ENCODE data around the gene PDPN. TPM values are rescaled to one million over a fixed set of nuclear protein-coding genes. Genes with fewer than 3 reads are reported as not detected.

PDPN gene
- total and polyA plus RNA-seq, 2 experiments from 2014 or later, result 67.3 to 82.8 TPM

- H3K4me3 ChIP-seq, result peak overlapping the region; percentile 96
- H3K4me2 ChIP-seq, result peak overlapping the region; percentile 96
- H3F3A ChIP-seq (replicated peaks; ENCODE audit: low read depth), result peaks cover 7% of the 10 kb centered on the region; the same call in 1 of the 2 replicates
- Mint-ChIP-seq H3K9me3 (no peaks in the 10 kb centered on the region), H3K27me3 (ENCODE audit: insufficient read depth, low read depth, poor library complexity) (peaks cover 12% of the 10 kb centered on the region), H3K27ac (no peak overlapping the region; the same call in 1 of the 2 replicates), H3K4me1 (peaks cover 53% of the 10 kb centered on the region), H3K4me3 (peak overlapping the region; percentile 96), H3K36me3 (ENCODE audit: low read depth) (peaks cover 9% of the 10 kb centered on the region; the same call in 2 of the 3 replicates)
- H4K20me1 ChIP-seq (replicated peaks; ENCODE audit: insufficient read depth), result peaks cover 2% of the 10 kb centered on the region; the same call in 1 of the 2 replicates
- H3K9me2 ChIP-seq (ENCODE audit: insufficient read depth), result 0 out of 2 replicates have a peak, but pooled peaks cover 5% of the 10 kb centered on the region
- 0 out of 2 replicates have a peak, but pooled peaks have one; percentile 13 for TF ChIP-seq POLR2AphosphoS5 (IDR thresholded peaks at IDR 0.05; ENCODE audit: low read depth)
- TF ChIP-seq, protein P1, sequence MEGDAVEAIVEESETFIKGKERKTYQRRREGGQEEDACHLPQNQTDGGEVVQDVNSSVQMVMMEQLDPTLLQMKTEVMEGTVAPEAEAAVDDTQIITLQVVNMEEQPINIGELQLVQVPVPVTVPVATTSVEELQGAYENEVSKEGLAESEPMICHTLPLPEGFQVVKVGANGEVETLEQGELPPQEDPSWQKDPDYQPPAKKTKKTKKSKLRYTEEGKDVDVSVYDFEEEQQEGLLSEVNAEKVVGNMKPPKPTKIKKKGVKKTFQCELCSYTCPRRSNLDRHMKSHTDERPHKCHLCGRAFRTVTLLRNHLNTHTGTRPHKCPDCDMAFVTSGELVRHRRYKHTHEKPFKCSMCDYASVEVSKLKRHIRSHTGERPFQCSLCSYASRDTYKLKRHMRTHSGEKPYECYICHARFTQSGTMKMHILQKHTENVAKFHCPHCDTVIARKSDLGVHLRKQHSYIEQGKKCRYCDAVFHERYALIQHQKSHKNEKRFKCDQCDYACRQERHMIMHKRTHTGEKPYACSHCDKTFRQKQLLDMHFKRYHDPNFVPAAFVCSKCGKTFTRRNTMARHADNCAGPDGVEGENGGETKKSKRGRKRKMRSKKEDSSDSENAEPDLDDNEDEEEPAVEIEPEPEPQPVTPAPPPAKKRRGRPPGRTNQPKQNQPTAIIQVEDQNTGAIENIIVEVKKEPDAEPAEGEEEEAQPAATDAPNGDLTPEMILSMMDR (conservative IDR thresholded peaks at IDR 0.05; ENCODE audit: low read depth in 2 of 2), result no peak
- H3K27me3 ChIP-seq (ENCODE audit: insufficient read depth), result peaks cover 5% of the 10 kb centered on the region; the same call in 1 of the 2 replicates
- DNase-seq (ENCODE audit: low spot score) (peak; percentile 72), ATAC-seq (peak; percentile 48)
- no peak overlapping the region; the same call in none of the 2 replicates for H3K27ac ChIP-seq (ENCODE audit: low read depth)
- H3K36me3 ChIP-seq (ENCODE audit: insufficient read depth), result no peaks in the 10 kb centered on the region
- H2AFZ ChIP-seq, result peak overlapping the region; percentile 19; the same call in 1 of the 2 replicates
- peaks cover 55% of the 10 kb centered on the region for H3K4me1 ChIP-seq (ENCODE audit: insufficient read depth)
- peaks cover 50% of the 10 kb centered on the region for H3K79me2 ChIP-seq (replicated peaks; ENCODE audit: insufficient read depth)
Measured at GRCh38 chr1:13583966-13584791, 547 bp downstream of the PDPN start.

- H2AFZ ChIP-seq, result 0 out of 2 replicates have a peak overlapping the region, but pooled peaks have one; percentile 19
- peaks cover 8% of the 10 kb centered on the region; the same call in 1 of the 2 replicates for H4K20me1 ChIP-seq (replicated peaks; ENCODE audit: insufficient read depth)
- Mint-ChIP-seq H3K27me3 (ENCODE audit: insufficient read depth, low read depth, poor library complexity) (peaks cover 12% of the 10 kb centered on the region), H3K36me3 (ENCODE audit: low read depth) (peaks cover 15% of the 10 kb centered on the region; the same call in 2 of the 3 replicates), H3K4me1 (peaks cover 58% of the 10 kb centered on the region), H3K9me3 (no peaks in the 10 kb centered on the region), H3K27ac (peak overlapping the region; percentile 55; the same call in 1 of the 2 replicates), H3K4me3 (peak overlapping the region; percentile 96)
- H3K27ac ChIP-seq (ENCODE audit: low read depth), result peak overlapping the region; percentile 81
- H3K27me3 ChIP-seq (ENCODE audit: insufficient read depth), result peaks cover 5% of the 10 kb centered on the region; the same call in 1 of the 2 replicates
- no peak for DNase-seq (ENCODE audit: low spot score)
- H3K9me2 ChIP-seq (ENCODE audit: insufficient read depth), result 0 out of 2 replicates have a peak, but pooled peaks cover 5% of the 10 kb centered on the region
- H3F3A ChIP-seq (replicated peaks; ENCODE audit: low read depth), result peaks cover 7% of the 10 kb centered on the region; the same call in 1 of the 2 replicates
- H3K4me1 ChIP-seq (ENCODE audit: insufficient read depth), result peaks cover 59% of the 10 kb centered on the region
- no peak; the same call in 2 of the 3 replicates for ATAC-seq
- no peaks in the 10 kb centered on the region for H3K36me3 ChIP-seq (ENCODE audit: insufficient read depth)
- peak overlapping the region; percentile 96 for H3K4me3 ChIP-seq
- peak overlapping the region; percentile 96 for H3K4me2 ChIP-seq
- peaks cover 59% of the 10 kb centered on the region for H3K79me2 ChIP-seq (replicated peaks; ENCODE audit: insufficient read depth)
- TF ChIP-seq, protein P2, sequence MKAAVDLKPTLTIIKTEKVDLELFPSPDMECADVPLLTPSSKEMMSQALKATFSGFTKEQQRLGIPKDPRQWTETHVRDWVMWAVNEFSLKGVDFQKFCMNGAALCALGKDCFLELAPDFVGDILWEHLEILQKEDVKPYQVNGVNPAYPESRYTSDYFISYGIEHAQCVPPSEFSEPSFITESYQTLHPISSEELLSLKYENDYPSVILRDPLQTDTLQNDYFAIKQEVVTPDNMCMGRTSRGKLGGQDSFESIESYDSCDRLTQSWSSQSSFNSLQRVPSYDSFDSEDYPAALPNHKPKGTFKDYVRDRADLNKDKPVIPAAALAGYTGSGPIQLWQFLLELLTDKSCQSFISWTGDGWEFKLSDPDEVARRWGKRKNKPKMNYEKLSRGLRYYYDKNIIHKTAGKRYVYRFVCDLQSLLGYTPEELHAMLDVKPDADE (IDR thresholded peaks at IDR 0.05), result no peak
- TF ChIP-seq ZNF331 (CRISPR knock-in tag; IDR thresholded peaks at IDR 0.05; ENCODE audit: low read depth), result no peak
- TF ChIP-seq STAT1 (IDR thresholded peaks at IDR 0.05; ENCODE audit: unreplicated experiment), result no peak
- no peak for TF ChIP-seq EZH2phosphoT487 (IDR thresholded peaks at IDR 0.05; ENCODE audit: unreplicated experiment)
- TF ChIP-seq, protein P1 (conservative IDR thresholded peaks at IDR 0.05; ENCODE audit: low read depth in 2 of 2), result no peak
- TF ChIP-seq JUNB (IDR thresholded peaks at IDR 0.05; ENCODE audit: unreplicated experiment), result no peak
- no peak for TF ChIP-seq NANOG (IDR thresholded peaks at IDR 0.05; ENCODE audit: borderline replicate concordance)
- TF ChIP-seq POLR2AphosphoS5 (IDR thresholded peaks at IDR 0.05; ENCODE audit: low read depth), result no peak
- no peak for TF ChIP-seq CREB1 (CRISPR knock-in tag; IDR thresholded peaks at IDR 0.05; ENCODE audit: low read depth)
- TF ChIP-seq REST (IDR thresholded peaks at IDR 0.05; ENCODE audit: unreplicated experiment), result no peak
Measured at GRCh38 chr1:13584876-13585611, 1.4 kb downstream of the PDPN start.

Data from GM23338 (cell line).